SK-N-SH (cell line): ENCODE data around the gene EOGT. TPM values are rescaled to one million over a fixed set of nuclear protein-coding genes. Genes with fewer than 3 reads are reported as not detected.
A peak's percentile ranks its signal among the peaks of the same experiment; 100 is the strongest.

Experiments used
- CTCF ChIA-PET: fragments of 300-600, 350-600 bp; formaldehyde crosslinking; extraction: SDS; loops from one replicate; lab custom pipeline; 2021; lab: Yijun Ruan, JAX
- POLR2A ChIA-PET: fragments of 350-600 bp; sonication (Branson Sonifier 250); formaldehyde crosslinking; extraction: SDS; loops from one replicate; lab custom pipeline; 2020; ENCODE audit warnings: antibody characterized with exemption, inconsistent platforms; lab: Yijun Ruan, JAX
- DNase-seq: peaks from one replicate; pipeline ENCODE4 v3.0.0; 2012
- H2AFZ ChIP-seq: fragments of 200-600 bp; sonication (generic); 2 replicates; pipeline ENCODE4 v1.8.1; 2016; ENCODE audit warnings: antibody characterized with exemption, mild to moderate bottlenecking, low read depth
- H3F3A ChIP-seq: fragments of 200-600 bp; sonication (generic); replicated peaks from 2 replicates; pipeline ENCODE3; 2016; ENCODE audit warnings: antibody characterized with exemption, mild to moderate bottlenecking; ENCODE audit not compliant: insufficient read depth
- H3K27ac ChIP-seq, 2 experiments: fragments of 200-500 bp in 1 of 2; fragments of 200-600 bp in 1 of 2; sonication (Bioruptor generic) in 1 of 2; sonication (generic), shearing (Covaris generic) in 1 of 2; 2 replicates each; pipeline versions ENCODE4 v1.5.1 to v1.6.1; 2014 to 2016; ENCODE audit warnings: low read depth in 2 of 2, inconsistent platforms in 1 of 2, low read length in 1 of 2, mild to moderate bottlenecking in 1 of 2, mixed read lengths in 1 of 2
- H3K27me3 ChIP-seq: fragments of 200-600 bp; sonication (generic), shearing (Covaris generic); 2 replicates; pipeline ENCODE4 v1.6.1; 2016; ENCODE audit warnings: mixed run types; ENCODE audit not compliant: insufficient read depth
- H3K36me3 ChIP-seq, 2 experiments: fragments of 200-500 bp in 1 of 2; fragments of 200-600 bp in 1 of 2; sonication (Bioruptor generic) in 1 of 2; sonication (generic) in 1 of 2; replicated peaks in 1 of 2; 2 replicates each; pipeline versions ENCODE3 to v1.5.1; 2014 to 2016; ENCODE audit warnings: low read length in 1 of 2, mild to moderate bottlenecking in 1 of 2; ENCODE audit not compliant: insufficient read depth in 2 of 2, control insufficient read depth in 1 of 2
- H3K4me1 ChIP-seq, 2 experiments: fragments of 200-500 bp in 1 of 2; fragments of 200-600 bp in 1 of 2; sonication (Bioruptor generic) in 1 of 2; sonication (generic), shearing (Covaris generic) in 1 of 2; 2 replicates each; pipeline versions ENCODE4 v1.5.1 to v1.6.1; 2014 to 2016; ENCODE audit warnings: low read depth in 1 of 2, low read length in 1 of 2, mixed run types in 1 of 2; ENCODE audit not compliant: insufficient read depth in 2 of 2, control insufficient read depth in 1 of 2
- H3K4me2 ChIP-seq: fragments of 200-600 bp; sonication (generic), shearing (Covaris generic); 2 replicates; pipeline ENCODE4 v1.6.1; 2017; ENCODE audit warnings: mixed run types
- H3K4me3 ChIP-seq, 2 experiments: fragments of 200-500 bp in 1 of 2; fragments of 200-600 bp in 1 of 2; sonication (Bioruptor generic) in 1 of 2; sonication (generic), shearing (Covaris generic) in 1 of 2; 2 replicates each; pipeline versions ENCODE4 v1.5.1 to v1.8.1; 2014 to 2016; ENCODE audit warnings: low read depth in 2 of 2, inconsistent platforms in 1 of 2, low read length in 1 of 2, mild to moderate bottlenecking in 1 of 2, mixed read lengths in 1 of 2, moderate library complexity in 1 of 2
- H3K79me2 ChIP-seq: fragments of 200-600 bp; sonication (generic); 2 replicates; pipeline ENCODE4 v1.8.1; 2017; ENCODE audit warnings: mild to moderate bottlenecking; ENCODE audit not compliant: insufficient read depth
- H3K9ac ChIP-seq: fragments of 200-600 bp; sonication (generic); 2 replicates; pipeline ENCODE4 v1.6.1; 2017; ENCODE audit warnings: mixed run types
- H3K9me2 ChIP-seq: fragments of 200-600 bp; sonication (generic); 2 replicates; pipeline ENCODE4 v1.6.1; 2017; ENCODE audit warnings: mixed run types
- H3K9me3 ChIP-seq: fragments of 200-600 bp; sonication (generic); 2 replicates; pipeline ENCODE4 v1.6.1; 2017; ENCODE audit warnings: mixed run types, mild to moderate bottlenecking, moderate library complexity
- H4K20me1 ChIP-seq: fragments of 200-600 bp; sonication (generic); 2 replicates; pipeline ENCODE4 v1.6.1; 2017; ENCODE audit warnings: mild to moderate bottlenecking, mixed run types; ENCODE audit not compliant: insufficient read depth
- CHD2 ChIP-seq: fragments of 150-350 bp; IDR thresholded peaks from 2 replicates; pipeline ENCODE4 v1.6.1; 2018; ENCODE audit warnings: low read length; ENCODE audit not compliant: partially characterized antibody
- ELF1 ChIP-seq: IDR thresholded peaks from 2 replicates; pipeline ENCODE4 v1.4.0; 2012
- FOSL2 ChIP-seq: IDR thresholded peaks from 2 replicates; pipeline ENCODE4 v1.4.0; 2012; ENCODE audit warnings: low read depth, mild to moderate bottlenecking, moderate library complexity, borderline replicate concordance
- FOXJ3 ChIP-seq: sonication (generic); formaldehyde crosslinking; IDR thresholded peaks from 2 replicates; pipeline ENCODE4 v1.5.1; 2020; ENCODE audit warnings: mild to moderate bottlenecking, missing genetic modification reagents
- GATA2 ChIP-seq: sonication (generic); formaldehyde crosslinking; IDR thresholded peaks from 2 replicates; pipeline ENCODE4 v1.5.0; 2020; ENCODE audit warnings: mild to moderate bottlenecking, missing genetic modification reagents
- JUND ChIP-seq: IDR thresholded peaks from 2 replicates; pipeline ENCODE4 v1.4.0; 2012
- MEF2A ChIP-seq: IDR thresholded peaks from 2 replicates; pipeline ENCODE4 v1.4.0; 2012; ENCODE audit warnings: low read depth, borderline replicate concordance
- RCOR1 ChIP-seq: fragments of 150-350 bp; IDR thresholded peaks from 2 replicates; pipeline ENCODE4 v1.6.1; 2017; ENCODE audit warnings: antibody characterized with exemption, low read length
- RXRA ChIP-seq: IDR thresholded peaks from 2 replicates; pipeline ENCODE4 v1.4.0; 2012; ENCODE audit warnings: low read depth, mild to moderate bottlenecking, borderline replicate concordance
- SIN3A ChIP-seq: IDR thresholded peaks from 2 replicates; pipeline ENCODE4 v1.6.1; 2012; ENCODE audit warnings: low read depth, mild to moderate bottlenecking, low read length, moderate library complexity, borderline replicate concordance
- TCF12 ChIP-seq: IDR thresholded peaks from 2 replicates; pipeline ENCODE4 v1.4.0; 2012
- USF2 ChIP-seq: fragments of 150-350 bp; IDR thresholded peaks from 2 replicates; pipeline ENCODE4 v1.6.1; 2017; ENCODE audit warnings: antibody characterized with exemption, low read length, low read depth, borderline replicate concordance
- WGBS: methylation state at CpG from one replicate; pipeline ENCODE4 v1.1.6; 2017; ENCODE audit warnings: low lambda C conversion rate; 5-methylcytosine and 5-hydroxymethylcytosine counted together
- polyA plus RNA-seq, 3 experiments: library from polyadenylated mRNA; depleted of rRNA; stranded (reverse); fragments of >200 nt; gene quantifications; 2 replicates each; pipeline ENCODE4 v1.2.3, GENCODE V29; 2012
- TF ChIP-seq, protein P1 (sequence below): IDR thresholded peaks from 2 replicates; pipeline ENCODE4 v1.6.1; 2012; ENCODE audit warnings: mild to moderate bottlenecking, low read depth, low read length, moderate library complexity
- TF ChIP-seq, protein P2 (sequence below): IDR thresholded peaks from 2 replicates; pipeline ENCODE4 v1.4.0; 2012; ENCODE audit warnings: low read depth

EOGT gene
- polyA plus RNA-seq, 1 of the 3 experiments (the other 2 are of a cell fraction) = 6.0 TPM

GRCh38 chr3:69058180-69058946 is 44.9 kb upstream of the EOGT start:
- H3K4me3 ChIP-seq = no peak overlapping the region
- H3K4me1 ChIP-seq = no peaks in the 10 kb centered on the region
- CTCF ChIA-PET = interaction anchor here (0.9 to 2.1 kb wide), 4 partner anchors 10 to 63 kb away, joined by 3 to 5 read pairs (median 3); partner anchors contain the start of gene EOGT
- 99% methylated on average over 3 of the region's 3 CpGs for WGBS
- H3K9me2 ChIP-seq = no peaks in the 10 kb centered on the region
- no peaks in the 10 kb centered on the region for H3K27me3 ChIP-seq
- POLR2A ChIA-PET = no interaction called here
- H3K27ac ChIP-seq = no peak overlapping the region
- no peaks in the 10 kb centered on the region for H4K20me1 ChIP-seq
- TF ChIP-seq ELF1 = no peak
- TF ChIP-seq, all 33 proteins: peak for 0
- Histone ChIP-seq H3K36me3 (peaks cover 84 to 87% of the 10 kb centered on the region in 2 experiments), H3K79me2 (no peaks in the 10 kb centered on the region), H3K9ac (no peak overlapping the region), H2AFZ (no peak overlapping the region), H3K9me3 (no peaks in the 10 kb centered on the region), H3K4me2 (no peak overlapping the region), H3F3A (peaks cover 15% of the 10 kb centered on the region)
- DNase-seq = no peak

- ChIA-PET POLR2A (interaction anchor here (0.8 to 1.7 kb wide), 3 partner anchors 9 to 32 kb away, joined by 3 to 5 read pairs (median 5); partner anchors contain the start of gene ARL6IP5), CTCF (interaction anchor here (0.6 to 2.0 kb wide), 2 partner anchors 40 to 68 kb away, joined by 3 to 4 read pairs; no protein-coding TSS in a partner anchor)
- no peak for DNase-seq
Measured at GRCh38 chr3:69052472-69052898, 39.0 kb upstream of the EOGT start.

GRCh38 chr3:69051756-69052471 is 38.4 kb upstream of the EOGT start, which contains the start of gene TMF1:
TMF1 (minus strand) TSS chr3:69052333; CDS start chr3:69052086, 247 bp downstream.
- peaks cover 17% of the 10 kb centered on the region for H3F3A ChIP-seq
- CTCF ChIA-PET = interaction anchor here (0.6 to 2.0 kb wide), 3 partner anchors 39 to 68 kb away, joined by 3 to 4 read pairs (median 3); no protein-coding TSS in a partner anchor
- no peaks in the 10 kb centered on the region for H3K27me3 ChIP-seq
- H3K9me3 ChIP-seq = no peaks in the 10 kb centered on the region
- peak within 1 kb of the TSS; percentile 95 for H3K9ac ChIP-seq
- H3K4me1 ChIP-seq = peaks cover 0 to 2% of the 10 kb centered on the region in 2 experiments; a peak in 2 of 4 replicates
- H2AFZ ChIP-seq = peak within 1 kb of the TSS; percentile 66; the same call in 1 of the 2 replicates
- POLR2A ChIA-PET = interaction anchor here (0.7 to 1.7 kb wide), 5 partner anchors 9 to 38 kb away, joined by 3 to 5 read pairs (median 4); partner anchors contain the start of genes ARL6IP5 and EOGT
- H3K79me2 ChIP-seq = peaks cover 51% of the 10 kb centered on the region
- peak within 1 kb of the TSS; percentile 92 to 93 for H3K27ac ChIP-seq
- peaks cover 45 to 48% of the 10 kb centered on the region in 2 experiments for H3K36me3 ChIP-seq
- H3K4me2 ChIP-seq = peak within 1 kb of the TSS; percentile 96
- WGBS = 0% methylated on average over 18 of the region's 45 CpGs
- peaks cover 20% of the 10 kb centered on the region for H4K20me1 ChIP-seq
- no peaks in the 10 kb centered on the region for H3K9me2 ChIP-seq
- peak within 1 kb of the TSS; percentile 68 to 90 for H3K4me3 ChIP-seq
- peak; percentile 90 for DNase-seq
- TF ChIP-seq, protein P1, sequence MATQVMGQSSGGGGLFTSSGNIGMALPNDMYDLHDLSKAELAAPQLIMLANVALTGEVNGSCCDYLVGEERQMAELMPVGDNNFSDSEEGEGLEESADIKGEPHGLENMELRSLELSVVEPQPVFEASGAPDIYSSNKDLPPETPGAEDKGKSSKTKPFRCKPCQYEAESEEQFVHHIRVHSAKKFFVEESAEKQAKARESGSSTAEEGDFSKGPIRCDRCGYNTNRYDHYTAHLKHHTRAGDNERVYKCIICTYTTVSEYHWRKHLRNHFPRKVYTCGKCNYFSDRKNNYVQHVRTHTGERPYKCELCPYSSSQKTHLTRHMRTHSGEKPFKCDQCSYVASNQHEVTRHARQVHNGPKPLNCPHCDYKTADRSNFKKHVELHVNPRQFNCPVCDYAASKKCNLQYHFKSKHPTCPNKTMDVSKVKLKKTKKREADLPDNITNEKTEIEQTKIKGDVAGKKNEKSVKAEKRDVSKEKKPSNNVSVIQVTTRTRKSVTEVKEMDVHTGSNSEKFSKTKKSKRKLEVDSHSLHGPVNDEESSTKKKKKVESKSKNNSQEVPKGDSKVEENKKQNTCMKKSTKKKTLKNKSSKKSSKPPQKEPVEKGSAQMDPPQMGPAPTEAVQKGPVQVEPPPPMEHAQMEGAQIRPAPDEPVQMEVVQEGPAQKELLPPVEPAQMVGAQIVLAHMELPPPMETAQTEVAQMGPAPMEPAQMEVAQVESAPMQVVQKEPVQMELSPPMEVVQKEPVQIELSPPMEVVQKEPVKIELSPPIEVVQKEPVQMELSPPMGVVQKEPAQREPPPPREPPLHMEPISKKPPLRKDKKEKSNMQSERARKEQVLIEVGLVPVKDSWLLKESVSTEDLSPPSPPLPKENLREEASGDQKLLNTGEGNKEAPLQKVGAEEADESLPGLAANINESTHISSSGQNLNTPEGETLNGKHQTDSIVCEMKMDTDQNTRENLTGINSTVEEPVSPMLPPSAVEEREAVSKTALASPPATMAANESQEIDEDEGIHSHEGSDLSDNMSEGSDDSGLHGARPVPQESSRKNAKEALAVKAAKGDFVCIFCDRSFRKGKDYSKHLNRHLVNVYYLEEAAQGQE = no peak
- TF ChIP-seq USF2 = no peak
- TF ChIP-seq TCF12 = no peak
- TF ChIP-seq SIN3A = peak; percentile 82; the same call in 1 of the 2 replicates
- no peak for TF ChIP-seq GATA2 (CRISPR knock-in tag)
- peak; percentile 29 for TF ChIP-seq CHD2
- no peak for TF ChIP-seq FOXJ3 (CRISPR knock-in tag)
- no peak for TF ChIP-seq MEF2A
- no peak for TF ChIP-seq RXRA
- no peak for TF ChIP-seq FOSL2
- TF ChIP-seq RCOR1 = no peak

More at GRCh38 chr3:69052472-69052898, 39.0 kb upstream of the EOGT start:
- Histone ChIP-seq H3K4me3 (peak overlapping the region; percentile 68 to 90), H3K9me2 (no peaks in the 10 kb centered on the region), H3K79me2 (peaks cover 45% of the 10 kb centered on the region), H3K4me1 (peaks cover 0 to 2% of the 10 kb centered on the region in 2 experiments; a peak in 2 of 4 replicates), H3K9ac (peak overlapping the region; percentile 95), H3K27ac (peak overlapping the region; percentile 92 to 93), H3K9me3 (no peaks in the 10 kb centered on the region), H3F3A (peaks cover 17% of the 10 kb centered on the region), H3K4me2 (peak overlapping the region; percentile 96), H3K36me3 (peaks cover 45 to 48% of the 10 kb centered on the region in 2 experiments), H3K27me3 (no peaks in the 10 kb centered on the region), H2AFZ (peak overlapping the region; percentile 58; the same call in 1 of the 2 replicates), H4K20me1 (peaks cover 20% of the 10 kb centered on the region)
- 21% methylated on average over 9 of the region's 9 CpGs for WGBS
- TF ChIP-seq, protein P2, sequence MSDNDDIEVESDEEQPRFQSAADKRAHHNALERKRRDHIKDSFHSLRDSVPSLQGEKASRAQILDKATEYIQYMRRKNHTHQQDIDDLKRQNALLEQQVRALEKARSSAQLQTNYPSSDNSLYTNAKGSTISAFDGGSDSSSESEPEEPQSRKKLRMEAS = peak; percentile 42; the same call in 1 of the 2 replicates
- TF ChIP-seq JUND = no peak
